A549 (cell line): ENCODE results near the gene C11orf68. TPM values are rescaled to one million over a fixed set of nuclear protein-coding genes. Genes with fewer than 3 reads are reported as not detected.

Experiments used
- ATAC-seq, 2 experiments: fragments of 200-7000 bp in 1 of 2; fragments of >200 bp in 1 of 2; cut with Nextera tagmentation in 1 of 2; cut with Tn5 transposase in 1 of 2; 3 replicates each; pipeline versions ENCODE4 v1.8.0 to v1.9.1; 2018 to 2020; ENCODE audit warnings: mild to moderate bottlenecking in 1 of 2, moderate library complexity in 1 of 2
- CTCF ChIA-PET: fragments of 300-600 bp; sonication (Branson Sonifier 250); formaldehyde crosslinking; extraction: SDS; loops from one replicate; lab custom pipeline; 2021; ENCODE audit warnings: antibody characterized with exemption, inconsistent platforms; lab: Yijun Ruan, JAX
- POLR2A ChIA-PET: fragments of 350-600 bp; formaldehyde crosslinking; extraction: SDS; loops from one replicate; lab custom pipeline; 2021; ENCODE audit warnings: antibody characterized with exemption, inconsistent platforms; lab: Yijun Ruan, JAX
- DNase-seq, 2 experiments: peaks; one replicate each; pipeline versions ENCODE4 v3.0.0 to v3.0.0-alpha.2; 2011 to 2016; ENCODE audit warnings: low read depth in 1 of 2, low spot score in 1 of 2
- FAIRE-seq: peaks from 2 replicates; lab custom pipeline; 2011; peaks lifted over from hg19 to GRCh38; lab: Jason Lieb, UNC
- H3K27ac ChIP-seq, 2 experiments: fragments of >200 bp; sonication (Bioruptor Twin); formaldehyde crosslinking; 3 replicates each; pipeline ENCODE4 v1.5.1; 2016 to 2017
- H3K4me1 ChIP-seq: fragments of >200 bp; sonication (Bioruptor Twin); formaldehyde crosslinking; 3 replicates; pipeline ENCODE4 v1.6.1; 2016
- H3K4me2 ChIP-seq: fragments of >200 bp; sonication (Bioruptor Twin); formaldehyde crosslinking; 3 replicates; pipeline ENCODE4 v1.6.1; 2016
- H3K4me3 ChIP-seq: fragments of >200 bp; sonication (Bioruptor Twin); formaldehyde crosslinking; 3 replicates; pipeline ENCODE4 v1.5.1; 2016
- H3K9me3 ChIP-seq: fragments of >200 bp; sonication (Bioruptor Twin); formaldehyde crosslinking; 3 replicates; pipeline ENCODE4 v1.6.1; 2016
- BHLHE40 ChIP-seq: IDR thresholded peaks from 2 replicates; pipeline ENCODE4 v1.6.1; 2012; ENCODE audit warnings: low read depth, low read length, inconsistent platforms
- CEBPB ChIP-seq, 2 experiments: fragments of >200 bp in 1 of 2; sonication (Bioruptor Twin) in 1 of 2; formaldehyde crosslinking in 1 of 2; IDR thresholded peaks; 2 replicates each; pipeline ENCODE4 v1.6.1; 2012 to 2016
- EHF ChIP-seq: fragments of 250-450 bp; sonication (Bioruptor Pico); IDR thresholded peaks from 2 replicates; pipeline ENCODE4 v1.5.0; 2020; ENCODE audit warnings: mild to moderate bottlenecking
- HEYL ChIP-seq: fragments of 250-450 bp; sonication (Bioruptor Pico); IDR thresholded peaks from 2 replicates; pipeline ENCODE4 v1.8.0; 2021; ENCODE audit warnings: mild to moderate bottlenecking, moderate library complexity
- HOXA7 ChIP-seq: fragments of 250-450 bp; sonication (Bioruptor Pico); IDR thresholded peaks from 2 replicates; pipeline ENCODE4 v1.5.0; 2020; ENCODE audit warnings: mild to moderate bottlenecking, moderate library complexity
- JUN ChIP-seq, 2 experiments: fragments of >200 bp; sonication (Bioruptor Twin); formaldehyde crosslinking; IDR thresholded peaks; 2 replicates in 1 of 2; 3 replicates in 1 of 2; pipeline ENCODE4 v1.6.1; 2016 to 2017
- MAFK ChIP-seq: fragments of 450-650 bp; IDR thresholded peaks from 2 replicates; pipeline ENCODE4 v1.6.1; 2014; ENCODE audit not compliant: partially characterized antibody
- NFE2L2 ChIP-seq: fragments of 150-350 bp; conservative IDR thresholded peaks from 2 replicates; pipeline ENCODE4 v1.6.1; 2014; ENCODE audit warnings: low read length
- NPAS2 ChIP-seq: fragments of 250-450 bp; sonication (Bioruptor Pico); IDR thresholded peaks from 2 replicates; pipeline ENCODE4 v1.8.0; 2022; ENCODE audit warnings: mild to moderate bottlenecking, moderate library complexity, borderline replicate concordance
- PHF8 ChIP-seq: fragments of 200-600 bp; sonication (generic); IDR thresholded peaks from 2 replicates; pipeline ENCODE4 v1.6.1; 2016; ENCODE audit warnings: low read depth, mild to moderate bottlenecking, antibody characterized with exemption, moderate library complexity, borderline replicate concordance
- POLR2A ChIP-seq: IDR thresholded peaks from 2 replicates; pipeline ENCODE4 v1.6.1; 2012; ENCODE audit warnings: mild to moderate bottlenecking, low read length
- SMC3 ChIP-seq: fragments of >200 bp; sonication (Bioruptor Twin); formaldehyde crosslinking; IDR thresholded peaks from 3 replicates; pipeline ENCODE4 v1.6.1; 2018; ENCODE audit warnings: inconsistent platforms
- TP53 ChIP-seq: fragments of 250-450 bp; sonication (Bioruptor Pico); IDR thresholded peaks from 2 replicates; pipeline ENCODE4 v1.5.0; 2021; ENCODE audit warnings: mild to moderate bottlenecking, moderate library complexity
- ZC3H11A ChIP-seq: fragments of 450-650 bp; IDR thresholded peaks from 2 replicates; pipeline ENCODE4 v1.6.1; 2014; ENCODE audit warnings: antibody characterized with exemption, mild to moderate bottlenecking
- ZNF302 ChIP-seq: fragments of 250-450 bp; sonication (Bioruptor Pico); IDR thresholded peaks from 2 replicates; pipeline ENCODE4 v1.9.0; 2021; ENCODE audit warnings: inconsistent platforms, mild to moderate bottlenecking, moderate library complexity
- WGBS: methylation state at CpG from one replicate; pipeline ENCODE4 v1.1.6; 2017; ENCODE audit errors: missing lambda C conversion rate; 5-methylcytosine and 5-hydroxymethylcytosine counted together
- polyA plus RNA-seq, 4 experiments: library from polyadenylated mRNA; depleted of rRNA in 3 of 4; stranded (reverse); fragments of >200 nt; fragmentation: RNase III in 1 of 4; extraction: RNeasy Plus Mini Kit Qiagen cat#74134 plus additional on column Dnase treatment in 1 of 4; gene quantifications; 2 replicates in 3 of 4; 3 replicates in 1 of 4; pipeline ENCODE4 v1.2.3, GENCODE V29; 2011 to 2017
- TF ChIP-seq, protein P1 (sequence below): fragments of >200 bp; sonication (Bioruptor Twin); formaldehyde crosslinking; IDR thresholded peaks from 3 replicates; pipeline ENCODE4 v1.5.1; 2016
- TF ChIP-seq, protein P2 (sequence below): fragments of >200 bp; sonication (Bioruptor Twin); formaldehyde crosslinking; IDR thresholded peaks from 3 replicates; pipeline ENCODE4 v1.6.1; 2016
- TF ChIP-seq, protein P3 (sequence below): fragments of 250-450 bp; sonication (Bioruptor Pico); IDR thresholded peaks from 2 replicates; pipeline ENCODE4 v1.5.0; 2020; ENCODE audit warnings: low read depth, mild to moderate bottlenecking, moderate library complexity
- TF ChIP-seq, protein P4 (sequence below): fragments of 450-650 bp; IDR thresholded peaks from 2 replicates; pipeline ENCODE4 v1.6.1; 2014; ENCODE audit warnings: antibody characterized with exemption
- TF ChIP-seq, protein P5 (sequence below): fragments of 200-600 bp; sonication (generic); IDR thresholded peaks from 2 replicates; pipeline ENCODE4 v1.6.1; 2016; ENCODE audit warnings: antibody characterized with exemption, mild to moderate bottlenecking, moderate library complexity

The C11orf68 gene
- polyA plus RNA-seq, 2 of the 4 experiments (the other 2 are of a cell fraction), result 10.6 to 17.0 TPM

DNA sequence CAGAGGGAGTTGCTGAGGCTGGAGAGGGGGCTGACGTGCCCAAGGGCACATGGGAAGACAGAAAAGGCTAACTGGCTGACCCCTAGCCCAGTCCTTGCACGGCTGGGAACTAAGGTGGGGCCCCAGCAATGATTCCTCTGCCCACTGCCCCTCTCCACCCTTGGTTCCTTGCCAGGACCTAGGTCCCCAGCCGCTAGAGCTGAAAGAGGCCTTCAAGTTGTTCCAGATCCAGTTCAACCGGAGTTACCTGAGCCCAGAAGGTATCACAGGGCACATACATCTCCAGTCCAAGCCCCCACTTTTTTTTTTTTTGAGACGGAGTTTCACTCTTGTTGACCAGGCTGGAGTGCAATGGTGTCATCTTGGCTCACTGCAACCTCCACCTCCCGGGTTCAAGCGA is 38.8 kb downstream of the C11orf68 start (continued):
- TF ChIP-seq, protein P1, sequence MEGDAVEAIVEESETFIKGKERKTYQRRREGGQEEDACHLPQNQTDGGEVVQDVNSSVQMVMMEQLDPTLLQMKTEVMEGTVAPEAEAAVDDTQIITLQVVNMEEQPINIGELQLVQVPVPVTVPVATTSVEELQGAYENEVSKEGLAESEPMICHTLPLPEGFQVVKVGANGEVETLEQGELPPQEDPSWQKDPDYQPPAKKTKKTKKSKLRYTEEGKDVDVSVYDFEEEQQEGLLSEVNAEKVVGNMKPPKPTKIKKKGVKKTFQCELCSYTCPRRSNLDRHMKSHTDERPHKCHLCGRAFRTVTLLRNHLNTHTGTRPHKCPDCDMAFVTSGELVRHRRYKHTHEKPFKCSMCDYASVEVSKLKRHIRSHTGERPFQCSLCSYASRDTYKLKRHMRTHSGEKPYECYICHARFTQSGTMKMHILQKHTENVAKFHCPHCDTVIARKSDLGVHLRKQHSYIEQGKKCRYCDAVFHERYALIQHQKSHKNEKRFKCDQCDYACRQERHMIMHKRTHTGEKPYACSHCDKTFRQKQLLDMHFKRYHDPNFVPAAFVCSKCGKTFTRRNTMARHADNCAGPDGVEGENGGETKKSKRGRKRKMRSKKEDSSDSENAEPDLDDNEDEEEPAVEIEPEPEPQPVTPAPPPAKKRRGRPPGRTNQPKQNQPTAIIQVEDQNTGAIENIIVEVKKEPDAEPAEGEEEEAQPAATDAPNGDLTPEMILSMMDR, result no peak
- TF ChIP-seq CEBPB (IDR thresholded peaks at IDR 0.05) (no peak), NPAS2 (CRISPR knock-in tag) (no peak)

DNA sequence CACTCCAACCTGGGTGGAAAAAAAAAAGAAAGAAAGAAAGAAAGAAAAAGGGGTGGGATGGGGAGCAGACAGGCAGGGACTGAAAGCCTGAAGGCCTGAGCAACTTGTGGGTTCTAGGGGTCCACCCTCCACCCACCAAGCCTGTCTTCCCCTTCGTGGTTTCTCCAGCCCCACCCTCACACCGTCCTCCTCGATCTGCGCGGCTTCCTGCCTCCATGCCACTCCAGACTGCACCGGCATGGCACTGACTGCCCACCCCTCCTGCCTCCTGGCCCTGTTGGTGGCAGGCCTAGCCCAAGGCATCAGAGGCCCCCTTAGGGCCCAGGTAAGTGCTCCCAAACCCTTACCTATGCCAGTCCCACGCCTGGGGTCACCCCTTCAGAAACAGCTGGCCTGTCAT is 39.2 kb downstream of the C11orf68 start, which contains the start of gene CTSW:
Gene CTSW, plus strand, starts transcription at position 221 of the 400 bp plus-strand sequence. Its CDS starts 18 bp downstream, at position 239.
- Histone ChIP-seq H3K4me2 (no peak within 1 kb of the TSS), H3K4me1 (no peaks in the 10 kb centered on the region), H3K4me3 (no peak within 1 kb of the TSS), H3K9me3 (no peaks in the 10 kb centered on the region), H3K27ac (no peak within 1 kb of the TSS)
- FAIRE-seq, result no peak
- TF ChIP-seq SMC3 (no peak), ZC3H11A (no peak), HEYL (no peak), ZNF302 (no peak)
- TF ChIP-seq, protein P2, sequence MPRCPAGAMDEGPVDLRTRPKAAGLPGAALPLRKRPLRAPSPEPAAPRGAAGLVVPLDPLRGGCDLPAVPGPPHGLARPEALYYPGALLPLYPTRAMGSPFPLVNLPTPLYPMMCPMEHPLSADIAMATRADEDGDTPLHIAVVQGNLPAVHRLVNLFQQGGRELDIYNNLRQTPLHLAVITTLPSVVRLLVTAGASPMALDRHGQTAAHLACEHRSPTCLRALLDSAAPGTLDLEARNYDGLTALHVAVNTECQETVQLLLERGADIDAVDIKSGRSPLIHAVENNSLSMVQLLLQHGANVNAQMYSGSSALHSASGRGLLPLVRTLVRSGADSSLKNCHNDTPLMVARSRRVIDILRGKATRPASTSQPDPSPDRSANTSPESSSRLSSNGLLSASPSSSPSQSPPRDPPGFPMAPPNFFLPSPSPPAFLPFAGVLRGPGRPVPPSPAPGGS, result no peak
- TF ChIP-seq, protein P1, result no peak
- TF ChIP-seq, protein P3, sequence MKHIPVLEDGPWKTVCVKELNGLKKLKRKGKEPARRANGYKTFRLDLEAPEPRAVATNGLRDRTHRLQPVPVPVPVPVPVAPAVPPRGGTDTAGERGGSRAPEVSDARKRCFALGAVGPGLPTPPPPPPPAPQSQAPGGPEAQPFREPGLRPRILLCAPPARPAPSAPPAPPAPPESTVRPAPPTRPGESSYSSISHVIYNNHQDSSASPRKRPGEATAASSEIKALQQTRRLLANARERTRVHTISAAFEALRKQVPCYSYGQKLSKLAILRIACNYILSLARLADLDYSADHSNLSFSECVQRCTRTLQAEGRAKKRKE, result no peak
- CTCF ChIA-PET, result interaction anchor here (1.1 to 5.1 kb wide), 6 partner anchors 7 to 174 kb away, joined by 3 to 42 read pairs (median 5); partner anchors contain the start of genes CCDC85B, FIBP and MUS81
- DNase-seq, result no peak
- ATAC-seq, result no peak
- POLR2A ChIA-PET, result no interaction called here
- 88% methylated on average over 7 of the region's 7 CpGs for WGBS

DNA sequence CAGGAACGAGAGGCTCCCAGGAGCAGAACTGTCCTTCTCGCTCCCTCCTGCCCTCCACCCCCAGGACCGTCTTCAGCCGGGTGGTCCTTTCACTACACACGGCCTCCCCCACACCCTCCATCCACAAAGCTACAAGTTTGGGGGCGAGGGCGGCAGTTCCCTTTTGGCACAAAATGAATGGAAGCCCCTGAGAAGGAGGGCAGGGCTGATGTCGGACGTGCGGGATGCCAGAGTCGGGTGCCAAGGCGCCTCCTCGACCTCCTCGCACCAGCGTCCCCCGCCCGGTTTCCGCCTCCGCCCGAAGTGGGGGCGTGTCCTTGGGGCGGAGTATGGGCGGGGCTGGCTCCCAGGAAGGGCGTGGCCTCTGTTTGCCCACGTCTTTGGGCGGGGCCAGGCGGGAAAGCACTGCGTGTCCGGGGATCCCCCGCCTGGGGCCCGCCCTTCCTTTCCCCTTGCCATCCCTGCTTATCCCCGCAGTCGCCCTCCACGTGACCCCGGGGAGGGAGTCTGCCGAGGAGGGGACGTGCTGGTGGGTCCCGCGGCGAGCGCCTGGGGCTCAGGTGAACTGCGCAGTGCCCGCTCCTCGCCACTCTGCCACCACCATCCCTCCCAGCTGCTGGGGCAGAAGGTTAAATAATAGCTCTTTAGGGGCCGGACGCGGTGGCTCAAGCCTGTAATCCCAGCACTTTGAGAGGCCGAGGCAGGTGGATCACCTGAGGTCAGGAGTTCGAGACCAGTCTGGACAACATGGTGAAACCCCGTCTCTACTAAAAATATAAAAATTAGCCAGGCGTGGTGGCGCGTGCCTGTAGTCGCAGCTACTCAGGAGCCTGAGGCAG is 45.3 kb downstream of the C11orf68 start:
- DNase-seq (peak; percentile 92 to 95), ATAC-seq (peak; percentile 60 to 79), FAIRE-seq (no peak)
- ChIA-PET CTCF (interaction anchor here (0.8 to 7.5 kb wide), 8 partner anchors 11 to 247 kb away, joined by 3 to 158 read pairs (median 4); partner anchors contain the start of genes FIBP and MUS81), POLR2A (interaction anchor here (1.0 to 2.0 kb wide), 6 partner anchors 13 to 161 kb away, joined by 3 to 14 read pairs (median 4); partner anchors contain the start of genes CCDC85B, CFL1, FIBP and KAT5)
- H3K4me2 ChIP-seq, result peak overlapping the region; percentile 100
- no peaks in the 10 kb centered on the region for H3K9me3 ChIP-seq
- peaks cover 6% of the 10 kb centered on the region for H3K4me1 ChIP-seq
- peak overlapping the region; percentile 82 to 84 for H3K27ac ChIP-seq
- 12% methylated on average over 36 of the region's 54 CpGs for WGBS
- peak overlapping the region; percentile 55 for H3K4me3 ChIP-seq
- TF ChIP-seq PHF8 (peak; percentile 39; the same call in 1 of the 2 replicates), EHF (CRISPR knock-in tag) (no peak), MAFK (no peak), JUN (IDR thresholded peaks at IDR 0.05) (peak in 1 of 2 experiments; percentile 51; a peak in 1 of 5 replicates), HOXA7 (CRISPR knock-in tag) (no peak), TP53 (CRISPR knock-in tag) (no peak), POLR2A (peak; percentile 86), NFE2L2 (no peak), BHLHE40 (0 out of 2 replicates have a peak, but pooled peaks have one; percentile 4)
- TF ChIP-seq, protein P2, result peak; percentile 33; the same call in 1 of the 3 replicates
- TF ChIP-seq, protein P4, sequence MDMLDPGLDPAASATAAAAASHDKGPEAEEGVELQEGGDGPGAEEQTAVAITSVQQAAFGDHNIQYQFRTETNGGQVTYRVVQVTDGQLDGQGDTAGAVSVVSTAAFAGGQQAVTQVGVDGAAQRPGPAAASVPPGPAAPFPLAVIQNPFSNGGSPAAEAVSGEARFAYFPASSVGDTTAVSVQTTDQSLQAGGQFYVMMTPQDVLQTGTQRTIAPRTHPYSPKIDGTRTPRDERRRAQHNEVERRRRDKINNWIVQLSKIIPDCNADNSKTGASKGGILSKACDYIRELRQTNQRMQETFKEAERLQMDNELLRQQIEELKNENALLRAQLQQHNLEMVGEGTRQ, result peak; percentile 92
- TF ChIP-seq, protein P5, sequence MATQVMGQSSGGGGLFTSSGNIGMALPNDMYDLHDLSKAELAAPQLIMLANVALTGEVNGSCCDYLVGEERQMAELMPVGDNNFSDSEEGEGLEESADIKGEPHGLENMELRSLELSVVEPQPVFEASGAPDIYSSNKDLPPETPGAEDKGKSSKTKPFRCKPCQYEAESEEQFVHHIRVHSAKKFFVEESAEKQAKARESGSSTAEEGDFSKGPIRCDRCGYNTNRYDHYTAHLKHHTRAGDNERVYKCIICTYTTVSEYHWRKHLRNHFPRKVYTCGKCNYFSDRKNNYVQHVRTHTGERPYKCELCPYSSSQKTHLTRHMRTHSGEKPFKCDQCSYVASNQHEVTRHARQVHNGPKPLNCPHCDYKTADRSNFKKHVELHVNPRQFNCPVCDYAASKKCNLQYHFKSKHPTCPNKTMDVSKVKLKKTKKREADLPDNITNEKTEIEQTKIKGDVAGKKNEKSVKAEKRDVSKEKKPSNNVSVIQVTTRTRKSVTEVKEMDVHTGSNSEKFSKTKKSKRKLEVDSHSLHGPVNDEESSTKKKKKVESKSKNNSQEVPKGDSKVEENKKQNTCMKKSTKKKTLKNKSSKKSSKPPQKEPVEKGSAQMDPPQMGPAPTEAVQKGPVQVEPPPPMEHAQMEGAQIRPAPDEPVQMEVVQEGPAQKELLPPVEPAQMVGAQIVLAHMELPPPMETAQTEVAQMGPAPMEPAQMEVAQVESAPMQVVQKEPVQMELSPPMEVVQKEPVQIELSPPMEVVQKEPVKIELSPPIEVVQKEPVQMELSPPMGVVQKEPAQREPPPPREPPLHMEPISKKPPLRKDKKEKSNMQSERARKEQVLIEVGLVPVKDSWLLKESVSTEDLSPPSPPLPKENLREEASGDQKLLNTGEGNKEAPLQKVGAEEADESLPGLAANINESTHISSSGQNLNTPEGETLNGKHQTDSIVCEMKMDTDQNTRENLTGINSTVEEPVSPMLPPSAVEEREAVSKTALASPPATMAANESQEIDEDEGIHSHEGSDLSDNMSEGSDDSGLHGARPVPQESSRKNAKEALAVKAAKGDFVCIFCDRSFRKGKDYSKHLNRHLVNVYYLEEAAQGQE, result no peak
